GM19099 (cell line): ENCODE data around the gene NOTUM.

Experiments used
- POLR2A ChIP-seq: IDR thresholded peaks from 3 replicates; pipeline ENCODE4 v1.6.1; 2011; ENCODE audit warnings: low read depth; ENCODE audit not compliant: insufficient read length; ENCODE audit errors: extremely low read depth

Gene NOTUM

DNA sequence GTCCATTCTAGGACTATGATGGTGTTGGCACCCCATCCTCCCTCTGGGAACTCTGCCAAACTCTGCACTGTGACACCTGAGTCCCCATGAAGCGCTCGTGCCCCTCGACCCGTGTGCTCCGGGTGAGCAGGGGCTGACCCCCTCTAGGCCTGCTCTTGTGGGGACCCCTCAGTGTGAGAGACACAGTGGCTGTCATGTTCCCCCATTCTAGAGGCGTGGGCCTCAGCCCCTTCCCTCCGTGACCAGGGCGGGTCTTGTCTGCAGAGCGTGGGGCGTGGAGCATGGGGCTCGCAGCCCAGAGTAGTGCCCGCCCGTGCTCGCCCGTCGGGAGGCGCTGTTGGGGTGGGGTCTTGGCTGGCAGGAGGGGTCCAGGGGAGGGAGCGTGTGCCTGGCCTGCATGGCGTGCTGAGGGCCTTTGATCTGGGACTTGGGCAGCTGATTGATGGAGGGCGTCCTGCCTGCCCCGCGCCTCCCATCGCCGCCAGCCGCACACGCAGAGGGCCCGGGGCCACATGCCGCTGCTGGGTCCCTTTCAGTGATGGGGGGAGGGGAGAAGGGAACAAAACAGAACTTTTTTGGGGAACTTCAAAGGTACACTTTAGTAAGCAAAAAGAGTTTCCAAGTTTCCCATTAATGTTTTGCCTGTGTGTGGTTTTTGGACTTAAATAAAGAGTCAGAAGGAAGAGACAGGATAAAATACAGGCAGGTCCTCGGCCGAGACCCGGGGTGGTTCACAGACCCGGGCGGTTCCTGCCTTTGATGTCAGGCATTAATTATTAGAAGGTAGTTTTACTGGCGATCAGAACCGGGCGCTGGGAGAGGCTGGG lies 39.2 kb upstream of the NOTUM start:
- no peak for TF ChIP-seq POLR2A

DNA sequence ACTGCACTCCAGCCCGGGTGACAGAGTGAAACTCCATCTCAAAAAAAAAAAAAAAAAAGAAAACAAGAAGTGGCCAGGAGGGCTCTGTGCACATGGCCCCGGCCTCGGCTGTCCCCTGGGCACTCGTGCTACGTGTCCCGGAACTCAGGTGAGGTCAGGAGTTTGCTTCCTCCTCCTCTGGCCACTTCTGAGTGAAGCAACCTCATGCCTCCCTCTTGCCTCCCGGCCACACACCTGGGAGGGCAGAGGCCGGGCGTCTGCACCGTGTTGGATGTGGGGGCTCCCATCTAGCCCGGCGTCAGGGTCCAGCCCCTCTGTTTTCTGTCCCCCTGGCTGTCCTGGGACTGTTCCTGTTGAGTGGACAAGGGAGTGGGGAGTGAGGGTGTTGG lies 38.6 kb upstream of the NOTUM start:
- TF ChIP-seq POLR2A, result no peak

DNA sequence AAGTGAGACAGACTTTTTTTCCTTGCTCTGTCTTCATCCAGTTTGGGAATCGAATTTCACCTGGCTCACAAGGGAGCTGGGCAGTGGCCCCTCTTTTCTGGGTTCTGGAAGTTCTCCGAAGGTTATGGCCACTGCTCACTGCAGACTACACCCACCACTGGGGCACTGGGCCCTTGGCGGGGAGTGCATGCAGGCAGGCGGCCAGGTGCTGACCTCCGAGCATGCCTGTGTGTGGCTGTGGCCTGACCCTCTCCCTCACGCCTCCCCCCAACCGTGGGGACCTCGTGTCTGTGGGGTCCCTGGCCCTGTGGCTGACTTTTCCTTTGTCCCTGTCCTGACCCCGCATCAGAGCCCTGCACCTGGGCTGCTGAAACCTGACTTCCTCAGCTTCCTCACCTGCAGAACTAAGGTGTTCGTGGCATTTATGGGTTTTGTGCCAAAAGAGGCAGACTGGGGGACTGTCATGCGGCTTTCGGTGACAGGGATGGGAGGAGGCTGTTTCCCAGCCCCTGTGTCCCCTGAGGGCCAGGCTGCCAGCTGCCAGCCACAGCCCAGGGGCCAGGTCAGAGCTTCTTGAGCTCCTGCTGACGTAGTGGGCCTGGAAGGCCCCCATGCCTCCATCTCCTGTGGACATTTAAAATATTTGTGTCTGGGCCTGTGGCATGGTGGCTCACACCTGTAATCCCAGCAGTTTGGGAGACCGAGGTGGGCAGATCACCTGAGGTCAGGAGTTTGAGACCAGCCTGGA lies 37.9 kb upstream of the NOTUM start:
- no peak for TF ChIP-seq POLR2A

DNA sequence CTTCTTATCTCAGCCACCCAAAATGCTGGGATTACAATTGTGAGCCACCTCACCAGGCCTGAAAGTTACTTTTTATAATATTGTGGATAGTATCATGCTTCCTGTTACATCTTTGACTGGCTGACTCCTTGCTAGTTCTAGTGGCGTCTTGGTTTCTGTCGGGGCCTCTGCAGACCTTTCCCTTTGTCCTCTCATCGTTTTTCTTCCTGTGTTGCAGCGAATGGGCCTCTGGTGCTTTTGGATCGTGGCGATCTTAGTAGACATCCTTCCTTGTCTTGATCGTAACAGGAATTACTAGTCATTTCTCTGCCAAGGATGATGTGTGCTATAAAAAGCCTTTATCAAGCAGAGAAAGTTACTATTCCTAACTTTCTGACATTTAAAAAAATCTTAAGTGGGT lies 37.2 kb upstream of the NOTUM start:
- TF ChIP-seq POLR2A, result no peak

DNA sequence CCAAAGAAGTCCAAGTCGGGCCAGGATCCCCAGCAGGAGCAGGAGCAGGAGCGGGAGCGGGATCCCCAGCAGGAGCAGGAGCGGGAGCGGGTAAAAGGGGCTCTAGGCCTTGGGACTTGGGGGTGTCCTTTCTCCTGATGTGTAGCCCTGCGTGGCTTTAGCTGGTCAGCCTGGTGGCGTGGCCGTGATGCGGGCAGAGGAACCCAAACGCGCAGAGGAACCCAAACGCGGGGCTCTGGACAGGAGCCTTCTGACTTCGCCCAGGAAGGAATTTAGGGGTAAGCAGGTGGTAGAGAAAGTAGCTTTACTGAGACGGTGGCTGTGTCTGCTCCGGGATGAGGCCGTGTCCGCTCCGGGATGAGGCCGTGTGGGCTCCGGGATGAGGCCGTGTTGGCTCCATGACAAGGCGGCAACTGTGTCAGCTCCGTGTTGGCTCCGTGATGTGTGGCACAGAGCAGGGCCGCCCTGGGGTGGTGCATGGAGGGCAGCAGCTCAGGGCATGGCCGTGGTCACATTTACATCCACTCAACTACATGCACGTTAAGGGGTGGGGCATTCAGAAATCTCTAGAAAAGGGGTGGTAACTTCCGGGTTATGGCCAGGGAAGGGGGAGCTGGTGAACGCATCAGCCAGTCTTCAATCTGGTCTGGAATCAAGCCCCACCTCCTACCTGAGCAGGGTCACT lies 35.9 kb upstream of the NOTUM start:
- TF ChIP-seq POLR2A, result no peak

DNA sequence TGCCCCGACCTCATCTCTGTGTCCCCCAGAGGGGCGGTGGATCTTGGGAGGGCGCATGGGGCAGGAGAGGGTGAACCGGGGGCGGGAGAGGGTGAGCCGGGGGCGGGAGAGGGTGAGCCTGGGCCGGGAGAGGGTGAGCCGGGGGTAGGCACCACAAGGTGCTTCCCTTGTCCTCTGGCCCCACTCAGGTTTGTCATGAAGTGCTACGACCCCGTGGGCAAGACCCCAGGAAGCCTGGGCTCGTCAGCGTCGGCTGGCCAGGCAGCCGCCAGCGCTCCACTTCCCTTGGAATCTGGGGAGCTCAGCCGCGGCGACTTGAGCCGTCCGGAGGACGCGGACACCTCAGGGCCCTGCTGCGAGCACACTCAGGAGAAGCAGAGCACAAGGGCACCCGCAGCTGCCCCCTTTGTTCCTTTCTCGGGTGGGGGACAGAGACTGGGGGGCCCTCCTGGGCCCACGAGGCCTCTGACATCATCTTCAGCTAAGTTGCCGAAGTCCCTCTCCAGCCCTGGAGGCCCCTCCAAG lies 35.3 kb upstream of the NOTUM start:
- no peak for TF ChIP-seq POLR2A

DNA sequence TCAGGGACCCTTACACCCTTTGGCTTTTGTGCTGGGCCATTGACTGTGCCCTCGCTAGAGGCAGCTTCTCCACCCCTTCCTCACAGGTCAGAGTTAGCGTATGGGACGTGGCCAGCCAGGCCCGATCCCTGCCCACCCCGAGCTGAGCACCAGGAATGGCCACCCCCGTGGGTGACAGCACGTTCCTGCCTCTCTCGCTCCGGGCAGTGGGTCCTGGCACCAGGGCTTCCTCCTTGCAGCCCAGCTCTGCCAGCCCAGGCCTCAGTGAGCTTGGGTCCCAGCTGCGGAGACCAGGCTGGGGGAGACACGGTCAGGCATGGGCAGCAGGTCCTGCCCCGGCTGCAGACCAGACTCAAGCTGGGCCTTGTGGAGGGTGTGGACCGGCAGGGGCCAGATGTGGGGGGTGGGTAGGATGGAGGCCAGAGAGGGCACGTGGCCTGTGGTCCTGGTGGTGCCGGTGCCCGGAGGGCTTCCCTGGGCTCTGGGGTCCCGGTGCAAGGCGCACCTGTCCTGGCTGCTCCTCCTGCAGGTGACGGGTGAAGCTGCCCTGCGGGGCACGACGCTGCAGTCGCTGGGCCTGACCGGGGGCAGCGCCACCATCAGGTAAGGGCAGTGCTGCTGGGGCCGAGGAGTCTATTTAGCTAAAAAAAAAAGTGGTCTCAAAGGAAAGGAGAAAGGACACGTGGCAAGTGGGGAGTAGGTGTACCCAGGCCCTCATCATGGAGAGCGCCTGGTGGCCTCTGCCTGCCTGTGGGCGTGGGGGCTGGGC lies 34.7 kb upstream of the NOTUM start:
- no peak for TF ChIP-seq POLR2A

DNA sequence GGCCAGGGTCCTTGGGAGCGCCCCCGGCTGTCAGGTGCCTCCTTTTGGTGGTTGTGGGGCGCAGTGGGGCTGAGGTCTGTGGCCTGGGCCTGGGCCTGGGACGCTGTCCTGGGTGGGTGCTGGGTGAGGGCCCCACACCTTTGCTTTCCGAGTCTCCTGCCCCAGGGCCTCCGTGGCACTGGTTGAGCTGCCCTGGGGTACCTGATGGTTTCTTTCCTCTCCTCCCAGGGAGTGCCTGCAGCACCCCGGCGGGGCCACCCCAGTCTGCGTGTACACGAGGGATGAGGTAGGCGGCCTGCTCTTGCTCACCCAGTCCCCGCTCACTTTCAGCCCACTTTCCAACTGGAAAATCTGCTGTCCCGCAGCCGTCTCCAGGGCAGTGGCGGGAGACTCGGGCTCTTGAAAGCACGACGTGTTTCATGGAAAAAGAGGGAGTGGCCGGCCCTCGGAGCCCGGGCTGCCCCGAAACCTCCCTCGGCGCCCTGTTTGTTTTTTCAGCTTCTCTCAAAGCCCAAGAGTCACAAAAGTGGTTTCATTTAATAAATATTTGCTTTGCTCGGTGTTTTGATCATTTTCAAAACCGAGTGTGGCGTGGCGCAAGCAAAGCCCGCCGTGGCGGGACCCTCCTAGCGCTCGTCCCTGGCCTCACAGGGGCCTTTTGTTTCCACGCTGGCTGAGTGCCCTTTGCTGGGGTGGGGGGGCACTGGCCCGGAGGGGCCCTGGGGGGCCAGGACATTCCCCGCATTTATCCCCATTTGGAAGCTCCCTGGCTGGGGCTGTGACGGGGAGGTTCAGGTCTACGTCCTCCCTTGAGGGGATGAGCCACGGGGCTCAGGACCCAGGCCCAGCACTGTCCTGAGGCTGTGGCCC lies 33.8 kb upstream of the NOTUM start:
- no peak for TF ChIP-seq POLR2A

DNA sequence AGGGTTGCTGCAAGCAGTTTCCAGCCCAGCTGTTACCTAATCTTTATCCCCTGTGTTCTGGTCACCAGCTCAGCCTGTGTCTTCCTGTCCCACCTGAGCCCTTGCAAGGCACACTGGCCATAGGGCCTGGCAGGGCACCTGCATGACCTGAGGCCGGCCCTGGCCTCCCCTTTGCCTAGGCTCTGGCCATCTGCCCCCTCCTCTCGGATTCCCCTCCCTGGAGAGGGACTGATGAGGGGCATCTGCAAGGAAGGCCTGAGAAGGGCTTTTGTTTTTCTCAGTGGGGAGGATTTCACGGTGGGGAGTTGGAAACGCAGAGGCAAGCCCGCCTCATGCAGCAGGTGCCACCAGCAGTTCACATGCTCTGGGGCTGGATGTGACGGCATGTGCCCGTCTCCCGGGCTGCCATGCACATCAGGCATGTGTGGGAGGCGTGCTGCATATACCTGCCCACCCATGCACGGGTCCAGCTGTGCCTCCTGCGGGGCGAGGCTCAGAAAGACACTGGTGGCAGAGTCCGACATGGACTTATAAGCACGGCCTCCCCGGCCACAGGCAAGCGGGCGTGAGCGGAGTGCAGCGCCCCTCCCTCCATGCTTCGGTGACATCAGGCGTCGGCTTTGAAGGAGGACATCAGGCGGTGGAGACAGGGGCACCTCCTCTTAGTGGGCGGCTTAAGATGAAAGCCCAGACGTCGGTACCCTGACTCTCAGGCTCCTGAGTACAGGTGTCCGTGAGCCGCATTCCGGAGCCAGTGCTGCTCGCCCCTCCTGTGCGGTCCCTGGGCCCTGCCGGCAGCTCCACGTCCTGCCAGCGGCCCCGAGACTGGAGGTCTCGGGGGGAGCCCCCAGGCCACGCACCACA lies 33.0 kb upstream of the NOTUM start:
- TF ChIP-seq POLR2A, result no peak

DNA sequence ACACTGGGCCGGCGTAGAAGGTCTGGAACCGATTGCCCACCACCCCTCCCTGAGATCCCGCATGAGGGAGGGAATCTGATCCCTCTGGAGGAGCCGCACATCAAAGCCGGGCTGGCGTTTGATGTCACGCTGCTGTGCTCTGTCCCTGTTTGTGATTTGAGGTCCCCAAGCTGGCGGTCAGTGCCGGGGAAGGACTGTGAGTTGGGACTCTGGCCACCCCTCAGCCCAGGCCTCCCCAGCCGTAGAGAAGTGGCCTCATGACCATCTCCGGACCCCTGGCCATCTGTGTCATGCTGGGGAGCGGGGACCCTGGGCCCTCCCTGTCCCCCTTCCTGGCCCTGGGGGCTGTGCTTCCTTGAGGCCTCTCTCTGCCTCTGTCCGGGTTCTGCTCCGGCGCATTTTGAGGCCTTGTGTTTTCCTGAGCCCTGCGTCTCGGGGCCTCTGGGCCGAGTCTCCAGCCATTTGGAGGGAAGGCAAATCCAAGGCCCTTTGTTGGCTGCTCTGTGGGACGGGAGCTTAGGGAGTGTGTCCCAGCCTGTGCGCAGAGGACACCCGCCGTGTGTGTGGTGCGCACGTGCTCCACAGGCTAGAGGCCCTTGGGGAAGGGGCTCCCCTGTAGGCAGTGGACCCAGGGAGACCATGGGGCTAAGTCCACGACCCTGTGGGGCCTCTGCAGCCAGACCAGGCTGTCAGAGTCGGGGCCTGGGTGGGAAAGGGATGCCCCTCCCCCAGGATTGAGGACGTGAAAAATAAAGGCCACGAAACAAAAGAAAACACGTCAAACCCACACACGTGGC lies 31.5 kb upstream of the NOTUM start:
- no peak for TF ChIP-seq POLR2A

DNA sequence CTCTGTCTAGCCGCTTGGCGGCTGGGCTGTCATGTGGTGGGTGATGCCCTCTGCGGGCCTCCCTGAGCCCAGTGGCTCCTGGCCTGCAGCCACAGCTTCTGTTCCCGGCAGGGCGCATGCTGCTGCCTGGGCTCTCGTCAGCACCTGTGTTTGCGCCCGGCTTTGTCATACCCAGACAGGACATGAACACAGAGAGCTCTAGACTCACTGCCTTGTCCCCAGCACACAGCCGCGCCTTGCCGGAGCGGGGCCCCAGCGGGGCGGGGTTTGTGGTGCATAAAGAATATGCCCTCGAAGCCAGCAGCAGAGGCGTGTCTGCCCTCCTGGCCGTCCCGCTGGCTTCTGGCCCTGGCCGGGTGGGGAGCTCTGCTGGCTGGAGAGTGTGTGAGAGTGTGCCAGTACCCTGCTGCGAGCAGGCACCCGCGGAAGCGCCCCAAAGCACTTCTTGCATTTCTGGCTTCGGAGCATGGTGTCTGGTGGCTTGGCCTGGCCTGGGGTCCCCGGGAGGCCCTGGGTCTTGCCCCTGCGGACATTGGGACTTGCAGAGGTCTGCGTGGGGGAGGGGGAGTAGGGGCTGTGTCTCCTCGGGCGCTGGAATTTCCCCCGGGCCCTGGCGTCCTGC lies 30.8 kb upstream of the NOTUM start:
- TF ChIP-seq POLR2A, result no peak
